ENCODE results near the gene LY6G6C. TPM values are rescaled to one million over a fixed set of nuclear protein-coding genes. Genes with fewer than 3 reads are reported as not detected.

LY6G6C gene
- total RNA-seq, 4 donors from 2014 or later = 80.0 to 376 (median 338) TPM

GRCh38 chr6:31687321-31687720, 34.2 kb downstream of the LY6G6C start:
- Histone ChIP-seq H3K4me1 (peaks cover 6% of the 10 kb centered on the region), H3K4me3 (no peak overlapping the region), H3K27me3 (no peaks in the 10 kb centered on the region), H3K27ac (no peak overlapping the region), H3K36me3 (peaks cover 68% of the 10 kb centered on the region), H3K9me3 (no peaks in the 10 kb centered on the region)
- DNase-seq (ENCODE audit: low spot score in 2 of 2) = no peak
- TF ChIP-seq POLR2AphosphoS5 (IDR thresholded peaks at IDR 0.05) (no peak), CTCF (IDR thresholded peaks at IDR 0.05) (no peak), EP300 (IDR thresholded peaks at IDR 0.05) (no peak), POLR2A (IDR thresholded peaks at IDR 0.05) (no peak)
- 93% methylated on average over 8 of the region's 8 CpGs for WGBS

- H3K4me1 ChIP-seq = peaks cover 9% of the 10 kb centered on the region
- no peak overlapping the region for H3K27ac ChIP-seq
- 86% methylated on average over 5 of the region's 5 CpGs for WGBS
- H3K4me3 ChIP-seq = no peak overlapping the region
- DNase-seq (ENCODE audit: low spot score in 2 of 2) = no peak
- TF ChIP-seq EP300 (IDR thresholded peaks at IDR 0.05) = no peak
- TF ChIP-seq CTCF (IDR thresholded peaks at IDR 0.05) = no peak
- no peak for TF ChIP-seq POLR2A (IDR thresholded peaks at IDR 0.05)
- TF ChIP-seq POLR2AphosphoS5 (IDR thresholded peaks at IDR 0.05) = no peak
- H3K9me3 ChIP-seq = no peaks in the 10 kb centered on the region
- H3K36me3 ChIP-seq = peaks cover 60% of the 10 kb centered on the region
- H3K27me3 ChIP-seq = no peaks in the 10 kb centered on the region
These were observed 35.1 kb downstream of the LY6G6C start for GRCh38 chr6:31686483-31686882.

- H3K27ac ChIP-seq = no peak overlapping the region
- WGBS = 82% methylated on average over 13 of the region's 13 CpGs
- peaks cover 31% of the 10 kb centered on the region for H3K36me3 ChIP-seq
- no peak for DNase-seq (ENCODE audit: low spot score in 2 of 2)
- TF ChIP-seq CTCF (IDR thresholded peaks at IDR 0.05) = no peak
- TF ChIP-seq POLR2A (IDR thresholded peaks at IDR 0.05) = no peak
- TF ChIP-seq POLR2AphosphoS5 (IDR thresholded peaks at IDR 0.05) = no peak
- no peak for TF ChIP-seq EP300 (IDR thresholded peaks at IDR 0.05)
- no peaks in the 10 kb centered on the region for H3K9me3 ChIP-seq
- no peak overlapping the region for H3K4me3 ChIP-seq
- peaks cover 21% of the 10 kb centered on the region for H3K4me1 ChIP-seq
- H3K27me3 ChIP-seq = no peaks in the 10 kb centered on the region
These were observed 38.0 kb downstream of the LY6G6C start for GRCh38 chr6:31683591-31683990.

- no peaks in the 10 kb centered on the region for H3K27me3 ChIP-seq
- peak overlapping the region; percentile 48 for H3K27ac ChIP-seq
- peak overlapping the region; percentile 56 for H3K4me3 ChIP-seq
- H3K36me3 ChIP-seq = peaks cover 7% of the 10 kb centered on the region
- TF ChIP-seq CTCF (IDR thresholded peaks at IDR 0.05) (peak in 1 of 2 donors; percentile 14), POLR2A (IDR thresholded peaks at IDR 0.05) (no peak), EP300 (IDR thresholded peaks at IDR 0.05) (no peak), POLR2AphosphoS5 (IDR thresholded peaks at IDR 0.05) (no peak)
- no peak for DNase-seq (ENCODE audit: low spot score in 2 of 2)
- peaks cover 21% of the 10 kb centered on the region for H3K4me1 ChIP-seq
- WGBS = 1% methylated on average over 40 of the region's 40 CpGs
- H3K9me3 ChIP-seq = no peaks in the 10 kb centered on the region
These were observed 40.3 kb downstream of the LY6G6C start for GRCh38 chr6:31681135-31681671.

- Histone ChIP-seq H3K27me3 (no peaks in the 10 kb centered on the region), H3K27ac (peak within 1 kb of the TSS; percentile 48), H3K4me3 (peak within 1 kb of the TSS; percentile 56), H3K36me3 (no peaks in the 10 kb centered on the region), H3K4me1 (peaks cover 21% of the 10 kb centered on the region), H3K9me3 (no peaks in the 10 kb centered on the region)
- 5% methylated on average over 16 of the region's 17 CpGs for WGBS
- DNase-seq (ENCODE audit: low spot score in 2 of 2) = peak; percentile 90 to 93
- TF ChIP-seq POLR2A (IDR thresholded peaks at IDR 0.05) = no peak
- TF ChIP-seq CTCF (IDR thresholded peaks at IDR 0.05) = peak; percentile 60 to 63
- TF ChIP-seq POLR2AphosphoS5 (IDR thresholded peaks at IDR 0.05) = peak in 1 of 3 donors; percentile 74
- TF ChIP-seq EP300 (IDR thresholded peaks at IDR 0.05) = no peak
These were observed 41.1 kb downstream of the LY6G6C start, which contains the start of gene LY6G5C for GRCh38 chr6:31680226-31681134. LY6G5C (minus strand) TSS chr6:31681067; CDS start chr6:31680373, 694 bp downstream.
